GM18520 (cell line): Measurements from ENCODE around the gene RARRES2.

Experiments used
- ATAC-seq: cut with Tn5 transposase; IDR thresholded peaks from one replicate; pipeline ENCODE4 v1.9.1; 2021; ENCODE audit not compliant: unreplicated experiment

RARRES2 gene

GRCh38 chr7:150363370-150363769, 21.9 kb upstream of the RARRES2 start:
- ATAC-seq, result no peak

GRCh38 chr7:150361807-150362621, 20.6 kb upstream of the RARRES2 start:
- no peak for ATAC-seq

- no peak for ATAC-seq
Measured at GRCh38 chr7:150361402-150361801, 20.0 kb upstream of the RARRES2 start.

- ATAC-seq, result no peak
Measured at GRCh38 chr7:150360363-150361058, 19.1 kb upstream of the RARRES2 start.

GRCh38 chr7:150359622-150360362, 18.4 kb upstream of the RARRES2 start:
- no peak for ATAC-seq

GRCh38 chr7:150358988-150359621, 17.7 kb upstream of the RARRES2 start:
- no peak for ATAC-seq

- no peak for ATAC-seq
Measured at GRCh38 chr7:150358433-150358832, 17.0 kb upstream of the RARRES2 start.

- no peak for ATAC-seq
Measured at GRCh38 chr7:150357771-150358427, 16.5 kb upstream of the RARRES2 start.

GRCh38 chr7:150357270-150357669, 15.8 kb upstream of the RARRES2 start:
- no peak for ATAC-seq

- ATAC-seq, result no peak
Measured at GRCh38 chr7:150356265-150356897, 15.0 kb upstream of the RARRES2 start.

GRCh38 chr7:150355666-150356059, 14.2 kb upstream of the RARRES2 start:
- no peak for ATAC-seq

- no peak for ATAC-seq
Measured at GRCh38 chr7:150351587-150352194, 10.3 kb upstream of the RARRES2 start.

- no peak for ATAC-seq
Measured at GRCh38 chr7:150346922-150347321, 5.5 kb upstream of the RARRES2 start.

- no peak for ATAC-seq
Measured at GRCh38 chr7:150345012-150345411, 3.6 kb upstream of the RARRES2 start.

GRCh38 chr7:150344299-150344698, 2.9 kb upstream of the RARRES2 start:
- ATAC-seq, result no peak

GRCh38 chr7:150343225-150343624, 1.8 kb upstream of the RARRES2 start:
- ATAC-seq, result no peak

- ATAC-seq, result no peak
Measured at GRCh38 chr7:150342121-150342408, 636 bp upstream of the RARRES2 start.

GRCh38 chr7:150340875-150341262, 560 bp downstream of the RARRES2 start:
- ATAC-seq, result no peak

GRCh38 chr7:150340024-150340749, 1.2 kb downstream of the RARRES2 start:
- no peak for ATAC-seq
